ENCODE measurements around the gene IP6K3. TPM values are rescaled to one million over a fixed set of nuclear protein-coding genes. Genes with fewer than 3 reads are reported as not detected.

Gene IP6K3
- total RNA-seq, 2 donors from 2014 or later, result 2.5 to 3.1 TPM

DNA sequence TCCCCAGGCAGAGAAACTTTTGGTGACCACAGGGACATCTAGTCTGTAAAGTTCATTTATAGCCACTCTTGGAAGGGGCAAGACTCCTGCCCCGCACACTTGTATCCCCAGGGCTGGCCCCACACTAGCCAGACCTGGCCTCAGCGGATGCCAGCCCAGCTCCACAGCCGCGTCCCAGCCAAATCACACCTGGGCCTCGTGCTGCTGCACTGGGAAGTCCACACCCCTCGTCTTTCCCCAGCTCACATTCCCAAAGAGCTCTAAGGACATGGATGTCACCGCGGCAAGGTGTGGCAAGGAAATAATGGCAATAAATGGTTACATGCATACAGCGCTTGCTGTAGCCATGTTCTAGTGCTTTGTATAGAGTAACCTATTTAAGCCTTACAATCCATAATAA lies 8.6 kb downstream of the IP6K3 start:
- H3K4me1 ChIP-seq (replicated peaks), result peaks cover 4% of the 10 kb centered on the region
- DNase-seq (ENCODE audit: low spot score), result no peak
- H3K4me3 ChIP-seq, result no peak overlapping the region
- no peaks in the 10 kb centered on the region for H3K9me3 ChIP-seq
- H3K36me3 ChIP-seq, result no peaks in the 10 kb centered on the region
- WGBS, result 92% methylated on average over 9 of the region's 9 CpGs
- intact Hi-C loops (cut with DNase I), result no loop called here
- TF ChIP-seq, protein P1, sequence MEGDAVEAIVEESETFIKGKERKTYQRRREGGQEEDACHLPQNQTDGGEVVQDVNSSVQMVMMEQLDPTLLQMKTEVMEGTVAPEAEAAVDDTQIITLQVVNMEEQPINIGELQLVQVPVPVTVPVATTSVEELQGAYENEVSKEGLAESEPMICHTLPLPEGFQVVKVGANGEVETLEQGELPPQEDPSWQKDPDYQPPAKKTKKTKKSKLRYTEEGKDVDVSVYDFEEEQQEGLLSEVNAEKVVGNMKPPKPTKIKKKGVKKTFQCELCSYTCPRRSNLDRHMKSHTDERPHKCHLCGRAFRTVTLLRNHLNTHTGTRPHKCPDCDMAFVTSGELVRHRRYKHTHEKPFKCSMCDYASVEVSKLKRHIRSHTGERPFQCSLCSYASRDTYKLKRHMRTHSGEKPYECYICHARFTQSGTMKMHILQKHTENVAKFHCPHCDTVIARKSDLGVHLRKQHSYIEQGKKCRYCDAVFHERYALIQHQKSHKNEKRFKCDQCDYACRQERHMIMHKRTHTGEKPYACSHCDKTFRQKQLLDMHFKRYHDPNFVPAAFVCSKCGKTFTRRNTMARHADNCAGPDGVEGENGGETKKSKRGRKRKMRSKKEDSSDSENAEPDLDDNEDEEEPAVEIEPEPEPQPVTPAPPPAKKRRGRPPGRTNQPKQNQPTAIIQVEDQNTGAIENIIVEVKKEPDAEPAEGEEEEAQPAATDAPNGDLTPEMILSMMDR (IDR thresholded peaks at IDR 0.05), result no peak
- no peak for TF ChIP-seq POLR2AphosphoS5 (IDR thresholded peaks at IDR 0.05)
- TF ChIP-seq POLR2A (IDR thresholded peaks at IDR 0.05), result no peak
- no peak overlapping the region for H3K27ac ChIP-seq
- no peaks in the 10 kb centered on the region for H3K27me3 ChIP-seq (replicated peaks; ENCODE audit: insufficient read depth)

DNA sequence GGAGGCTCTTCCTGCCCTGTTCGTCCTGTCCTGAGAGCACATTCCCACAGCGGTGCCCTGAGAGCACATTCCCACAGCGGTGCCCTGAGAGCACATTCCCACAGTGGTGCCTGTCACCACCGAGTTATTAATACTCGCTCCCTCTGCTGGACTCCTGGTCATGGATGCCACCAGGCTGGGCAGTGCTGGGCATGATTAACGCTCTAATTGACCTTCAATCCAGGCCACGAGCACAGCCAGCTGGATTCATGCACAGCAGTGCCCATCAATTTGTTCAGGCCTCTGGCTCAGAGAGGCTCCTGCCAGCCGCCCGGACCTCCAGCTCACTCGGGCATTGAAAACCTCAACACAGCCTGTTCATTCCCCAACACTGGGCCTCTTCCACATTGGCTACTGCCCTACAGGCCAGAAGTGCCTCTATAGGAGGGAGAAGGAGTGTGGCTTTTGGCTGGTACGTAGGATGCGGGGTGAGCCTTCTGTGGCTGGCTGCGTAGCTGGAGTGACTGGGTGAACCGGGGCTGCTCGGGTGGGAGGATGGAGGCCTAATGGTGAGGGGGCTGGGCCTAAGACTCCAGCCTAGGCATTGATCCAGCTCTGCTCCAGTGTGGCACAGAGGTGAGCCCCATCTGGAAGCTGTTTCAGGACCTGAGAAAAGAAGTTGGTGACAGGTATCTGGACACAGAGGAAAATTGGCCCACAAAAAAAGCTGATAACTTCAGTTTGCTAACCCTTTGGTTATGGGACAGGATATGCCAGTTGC lies 9.3 kb downstream of the IP6K3 start:
- intact Hi-C loops (cut with DNase I), result no loop called here
- 84% methylated on average over 15 of the region's 15 CpGs for WGBS
- H3K36me3 ChIP-seq, result no peaks in the 10 kb centered on the region
- H3K4me1 ChIP-seq (replicated peaks), result peaks cover 5% of the 10 kb centered on the region
- H3K9me3 ChIP-seq, result no peaks in the 10 kb centered on the region
- DNase-seq (ENCODE audit: low spot score), result no peak
- TF ChIP-seq POLR2AphosphoS5 (IDR thresholded peaks at IDR 0.05) (no peak), POLR2A (IDR thresholded peaks at IDR 0.05) (no peak)
- TF ChIP-seq, protein P1 (IDR thresholded peaks at IDR 0.05), result no peak
- no peak overlapping the region for H3K4me3 ChIP-seq
- no peak overlapping the region for H3K27ac ChIP-seq
- no peaks in the 10 kb centered on the region for H3K27me3 ChIP-seq (replicated peaks; ENCODE audit: insufficient read depth)

DNA sequence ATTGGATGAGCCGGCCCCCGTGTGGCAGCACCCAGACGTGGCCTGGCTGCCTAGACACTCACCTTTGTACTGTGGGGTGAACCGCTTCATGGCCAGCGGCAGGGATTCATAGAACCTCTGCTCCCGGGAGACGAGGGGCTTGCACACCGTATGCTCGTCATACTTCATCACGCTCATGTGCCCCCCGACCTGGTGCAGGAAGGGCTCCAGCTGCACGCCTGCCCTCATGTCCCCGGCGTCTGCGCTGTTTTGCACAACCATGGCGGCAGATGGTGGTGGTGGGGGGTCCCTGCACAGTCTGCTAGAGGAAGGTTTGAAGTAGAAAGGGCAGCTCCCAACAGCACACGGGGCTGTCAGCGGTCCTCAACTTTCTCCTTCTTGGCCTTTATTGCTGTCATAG lies 11.5 kb downstream of the IP6K3 start:
- no peak for DNase-seq (ENCODE audit: low spot score)
- Histone ChIP-seq H3K4me1 (replicated peaks) (peaks cover 25% of the 10 kb centered on the region), H3K9me3 (no peaks in the 10 kb centered on the region), H3K27ac (no peak overlapping the region), H3K4me3 (no peak overlapping the region), H3K27me3 (replicated peaks; ENCODE audit: insufficient read depth) (no peaks in the 10 kb centered on the region), H3K36me3 (no peaks in the 10 kb centered on the region)
- TF ChIP-seq, protein P1 (IDR thresholded peaks at IDR 0.05), result no peak
- TF ChIP-seq POLR2AphosphoS5 (IDR thresholded peaks at IDR 0.05) (no peak), POLR2A (IDR thresholded peaks at IDR 0.05) (no peak)
- WGBS, result 88% methylated on average over 18 of the region's 18 CpGs
- intact Hi-C loops (cut with DNase I), result no loop called here

DNA sequence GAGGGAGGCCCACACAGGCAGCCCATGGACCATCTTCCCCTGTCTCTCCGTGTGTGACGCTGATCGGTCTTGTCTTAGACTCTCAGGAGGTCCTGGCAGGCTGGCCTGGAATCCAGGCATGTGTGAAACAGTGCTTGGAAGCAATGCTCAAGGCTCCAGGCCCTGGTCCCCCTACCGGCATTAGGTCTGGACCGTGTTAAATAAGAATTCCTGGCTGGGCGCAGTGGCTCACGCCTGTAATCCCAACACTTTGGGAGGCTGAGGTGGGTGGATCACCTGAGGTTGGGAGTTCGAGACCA lies 13.0 kb downstream of the IP6K3 start:
- 97% methylated on average over 6 of the region's 8 CpGs for WGBS
- no peak for TF ChIP-seq POLR2A (IDR thresholded peaks at IDR 0.05)
- no peak for TF ChIP-seq POLR2AphosphoS5 (IDR thresholded peaks at IDR 0.05)
- TF ChIP-seq, protein P1 (IDR thresholded peaks at IDR 0.05), result no peak
- Histone ChIP-seq H3K36me3 (no peaks in the 10 kb centered on the region), H3K9me3 (no peaks in the 10 kb centered on the region), H3K27me3 (replicated peaks; ENCODE audit: insufficient read depth) (no peaks in the 10 kb centered on the region), H3K4me1 (replicated peaks) (peaks cover 22% of the 10 kb centered on the region), H3K4me3 (no peak overlapping the region), H3K27ac (peak overlapping the region in 1 of 2 donors; percentile 95)
- intact Hi-C loops (cut with DNase I), result no loop called here
- no peak for DNase-seq (ENCODE audit: low spot score)
